ENCODE data around the gene DTNA.

GRCh38 chr18:34723143-34723542 lies 13.0 kb downstream of the DTNA start:
- TF ChIP-seq EP300 (IDR thresholded peaks at IDR 0.05) (no peak), CTCF (IDR thresholded peaks at IDR 0.05) (no peak), POLR2AphosphoS5 (IDR thresholded peaks at IDR 0.05) (no peak)
